HepG2 (cell line): ENCODE data around the gene RMDN2. TPM values are rescaled to one million over a fixed set of nuclear protein-coding genes. Genes with fewer than 3 reads are reported as not detected.

Experiments
- ATAC-seq: fragments of 200-7000 bp; cut with Tn5 transposase; 3 replicates; pipeline ENCODE4 v1.9.1; 2020; ENCODE audit warnings: mild to moderate bottlenecking, moderate library complexity
- BruUV-seq: library from RNA; stranded (reverse); fragments of 400-500 nt; replicated peaks from 2 replicates; lab custom pipeline; 2021; lab: Mats Ljungman, UMichigan
- CTCF ChIA-PET: fragments of 300-600 bp; formaldehyde crosslinking; extraction: SDS; loops from one replicate; lab custom pipeline; 2021; ENCODE audit warnings: low total read pairs, inconsistent platforms, low intra/inter-chr PET ratio; lab: Yijun Ruan, JAX
- POLR2A ChIA-PET: fragments of 350-600 bp; sonication (Branson Sonifier 250); formaldehyde crosslinking; loops from one replicate; lab custom pipeline; 2020; ENCODE audit warnings: antibody characterized with exemption, inconsistent platforms; lab: Yijun Ruan, JAX
- DNase-seq: peaks from one replicate; pipeline ENCODE4 v3.0.0-alpha.2; 2015; ENCODE audit warnings: low spot score
- FAIRE-seq: peaks from 3 replicates; lab custom pipeline; 2011; peaks lifted over from hg19 to GRCh38; lab: Jason Lieb, UNC
- H2AFZ ChIP-seq: one replicate; pipeline ENCODE4 v1.6.1; 2011; ENCODE audit warnings: low read length, inconsistent platforms
- H3K27ac ChIP-seq: fragments of 300-600 bp; 3 replicates; pipeline ENCODE4 v1.8.0; 2011; ENCODE audit warnings: mixed run types, mild to moderate bottlenecking, mixed read lengths, low read length, inconsistent platforms; ENCODE audit not compliant: insufficient read depth; ENCODE audit errors: extremely low read length
- H3K27me3 ChIP-seq, 2 experiments: fragments of 200-600 bp in 1 of 2; 2 replicates in 1 of 2; 3 replicates in 1 of 2; pipeline versions ENCODE4 v1.6.0 to v1.8.0; 2011; ENCODE audit warnings: low read length in 2 of 2, mild to moderate bottlenecking in 2 of 2, moderate library complexity in 2 of 2, inconsistent platforms in 1 of 2; ENCODE audit not compliant: insufficient read depth in 2 of 2, control insufficient read depth in 1 of 2
- H3K36me3 ChIP-seq, 2 experiments: fragments of 200-600 bp in 1 of 2; replicated peaks in 1 of 2; 2 replicates in 1 of 2; 3 replicates in 1 of 2; pipeline versions ENCODE4 v1.5.1 to v1.8.0; 2011; ENCODE audit warnings: low read length in 2 of 2, inconsistent platforms in 1 of 2; ENCODE audit not compliant: insufficient read depth in 2 of 2, control insufficient read depth in 1 of 2
- H3K4me1 ChIP-seq: 2 replicates; pipeline ENCODE4 v1.5.1; 2012; ENCODE audit warnings: low read length, inconsistent platforms; ENCODE audit not compliant: insufficient read depth
- H3K4me2 ChIP-seq: 2 replicates; pipeline ENCODE4 v1.6.0; 2011; ENCODE audit warnings: low read depth, low read length, inconsistent platforms
- H3K4me3 ChIP-seq, 3 experiments: fragments of 200-600 bp in 1 of 3; sonication (generic), shearing (Covaris generic) in 1 of 3; replicated peaks in 1 of 3; 2 replicates each; pipeline ENCODE4 v1.5.1; 2011 to 2016; ENCODE audit warnings: low read length in 3 of 3, inconsistent platforms in 2 of 3, low read depth in 2 of 3, mild to moderate bottlenecking in 2 of 3, control low read depth in 1 of 3, mixed read lengths in 1 of 3; ENCODE audit not compliant: insufficient read depth in 1 of 3
- H3K79me2 ChIP-seq: one replicate; pipeline ENCODE4 v1.6.1; 2011; ENCODE audit warnings: low read length, inconsistent platforms; ENCODE audit not compliant: insufficient read depth
- H3K9ac ChIP-seq: 2 replicates; pipeline ENCODE4 v1.6.0; 2011; ENCODE audit warnings: mild to moderate bottlenecking, low read depth, low read length, inconsistent platforms; ENCODE audit not compliant: insufficient read depth
- H3K9me3 ChIP-seq: 2 replicates; pipeline ENCODE4 v1.5.1; 2012; ENCODE audit warnings: mild to moderate bottlenecking, low read length
- H4K20me1 ChIP-seq: 2 replicates; pipeline ENCODE4 v1.6.0; 2011; ENCODE audit warnings: inconsistent platforms, mild to moderate bottlenecking, low read length, moderate library complexity; ENCODE audit not compliant: insufficient read depth
- DPF2 ChIP-seq: sonication (generic); formaldehyde crosslinking; IDR thresholded peaks from 2 replicates; pipeline ENCODE4 v1.4.0; 2020; ENCODE audit warnings: mild to moderate bottlenecking, low read depth, missing genetic modification reagents, borderline replicate concordance
- HOXA7 ChIP-seq: sonication (generic); formaldehyde crosslinking; IDR thresholded peaks from 2 replicates; pipeline ENCODE4 v1.8.1; 2022; ENCODE audit warnings: mild to moderate bottlenecking, missing genetic modification reagents, moderate library complexity
- IRX3 ChIP-seq: sonication (generic); formaldehyde crosslinking; IDR thresholded peaks from 2 replicates; pipeline ENCODE4 v1.8.1; 2023; ENCODE audit warnings: mild to moderate bottlenecking, low read depth, missing genetic modification reagents, borderline replicate concordance
- PHF21A ChIP-seq: sonication (generic); formaldehyde crosslinking; IDR thresholded peaks from 2 replicates; pipeline ENCODE4 v1.5.0; 2020; ENCODE audit warnings: mild to moderate bottlenecking, missing genetic modification reagents
- POGZ ChIP-seq: sonication (generic); formaldehyde crosslinking; IDR thresholded peaks from 2 replicates; pipeline ENCODE4 v1.4.0; 2020; ENCODE audit warnings: mild to moderate bottlenecking, missing genetic modification reagents
- SP2 ChIP-seq: sonication (generic); formaldehyde crosslinking; IDR thresholded peaks from 2 replicates; pipeline ENCODE4 v1.5.1; 2020; ENCODE audit warnings: mild to moderate bottlenecking, missing genetic modification reagents
- TBX3 ChIP-seq: fragments of 450-650 bp; IDR thresholded peaks from 2 replicates; pipeline ENCODE4 v1.6.1; 2017; ENCODE audit warnings: antibody characterized with exemption, mild to moderate bottlenecking, inconsistent platforms, borderline replicate concordance
- TEAD3 ChIP-seq: optimal IDR thresholded peaks from 2 replicates; pipeline ENCODE3; 2016; ENCODE audit warnings: borderline replicate concordance
- ZNF484 ChIP-seq: sonication (generic); formaldehyde crosslinking; IDR thresholded peaks from 2 replicates; pipeline ENCODE4 v1.5.1; 2020; ENCODE audit warnings: mild to moderate bottlenecking, low read depth, missing genetic modification reagents, borderline replicate concordance
- ZNF501 ChIP-seq: sonication (generic); formaldehyde crosslinking; IDR thresholded peaks from 2 replicates; pipeline ENCODE4 v1.5.1; 2020; ENCODE audit warnings: mild to moderate bottlenecking, moderate library complexity, missing genetic modification reagents
- WGBS: methylation state at CpG from one replicate; pipeline ENCODE4 v1.1.6; 2017; ENCODE audit warnings: low lambda C conversion rate; 5-methylcytosine and 5-hydroxymethylcytosine counted together
- in situ Hi-C: cut with HindIII; loops from 2 replicates; pipeline ENCODE4 v1.10.0; 2017; ENCODE audit warnings: low pct_unique_long_range_greater_than_20kb; ENCODE audit not compliant: extremely low pct_ligation_motif_present
- intact Hi-C: fragments of 100-400 bp; cut with micrococcal nuclease; formaldehyde crosslinking; loops from one replicate; pipeline ENCODE4 v1.10.0; 2022; ENCODE audit not compliant: unreplicated experiment
- polyA plus RNA-seq, 8 experiments: library from polyadenylated mRNA; depleted of rRNA in 3 of 8; stranded (reverse) in 7 of 8; unstranded in 1 of 8; fragments of >200 nt; fragmentation: Illumina TruSeq in 4 of 8; extraction: Trizol in 4 of 8; gene quantifications; 2 replicates each; pipeline versions ENCODE4 v1.2.1 to v1.2.3, GENCODE V29; 2011 to 2016; ENCODE audit warnings: low read depth in 4 of 8, missing spikeins in 1 of 8, mixed read lengths in 1 of 8; ENCODE audit not compliant: insufficient read depth in 1 of 8
- total RNA-seq, 5 experiments: library from RNA; depleted of rRNA; stranded (reverse); fragments of >200 nt; fragmentation: Illumina TruSeq; extraction: Trizol; gene quantifications; 2 replicates each; pipeline ENCODE4 v1.2.3, GENCODE V29; 2016; ENCODE audit warnings: low read depth in 1 of 5
- TF ChIP-seq, protein P1 (sequence below), 2 experiments: sonication (generic) in 1 of 2; formaldehyde crosslinking in 1 of 2; IDR thresholded peaks; 2 replicates each; pipeline versions ENCODE4 v1.4.0 to v1.6.1; 2018 to 2020; ENCODE audit warnings: missing genetic modification reagents in 2 of 2, borderline replicate concordance in 1 of 2, low read depth in 1 of 2, mild to moderate bottlenecking in 1 of 2, missing biosample characterization in 1 of 2
- TF ChIP-seq, protein P2 (sequence below): sonication (generic); formaldehyde crosslinking; IDR thresholded peaks from 2 replicates; pipeline ENCODE4 v1.4.0; 2020; ENCODE audit warnings: missing genetic modification reagents
- TF ChIP-seq, protein P3 (sequence below): sonication (generic); formaldehyde crosslinking; IDR thresholded peaks from 2 replicates; pipeline ENCODE4 v1.8.0; 2022; ENCODE audit warnings: mild to moderate bottlenecking, missing genetic modification reagents, moderate library complexity
- TF ChIP-seq, protein P4 (sequence below): sonication (generic); formaldehyde crosslinking; IDR thresholded peaks from 2 replicates; pipeline ENCODE4 v1.4.0; 2020; ENCODE audit warnings: missing genetic modification reagents, borderline replicate concordance

RMDN2 gene
- total and polyA plus RNA-seq, 2 of the 13 experiments (the other 11 are each of a cell fraction or from before 2014, with no cell fraction given), result 2.3 to 8.9 TPM

DNA sequence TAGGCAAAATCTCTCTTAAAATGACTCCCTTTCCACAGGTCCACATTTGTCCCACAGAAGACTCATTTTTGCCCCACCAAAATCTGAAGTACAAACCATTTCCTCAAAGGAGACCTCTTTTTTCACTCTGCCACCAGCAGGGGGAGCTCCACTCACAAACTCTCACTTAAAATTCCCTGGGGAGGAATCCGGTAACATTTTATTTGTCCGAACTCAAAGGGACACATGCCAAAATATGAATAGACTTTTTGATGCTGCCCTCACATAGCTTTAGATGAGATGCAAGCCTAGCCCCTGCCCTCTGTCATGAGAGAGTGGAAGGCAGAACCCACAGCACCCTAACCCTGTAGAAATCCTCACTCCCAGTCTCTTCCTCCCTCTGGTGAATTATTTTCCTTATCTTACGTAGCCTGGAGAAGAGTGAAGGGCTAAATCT lies 57.1 kb downstream of the RMDN2 start (continued):
- TF ChIP-seq, protein P1, sequence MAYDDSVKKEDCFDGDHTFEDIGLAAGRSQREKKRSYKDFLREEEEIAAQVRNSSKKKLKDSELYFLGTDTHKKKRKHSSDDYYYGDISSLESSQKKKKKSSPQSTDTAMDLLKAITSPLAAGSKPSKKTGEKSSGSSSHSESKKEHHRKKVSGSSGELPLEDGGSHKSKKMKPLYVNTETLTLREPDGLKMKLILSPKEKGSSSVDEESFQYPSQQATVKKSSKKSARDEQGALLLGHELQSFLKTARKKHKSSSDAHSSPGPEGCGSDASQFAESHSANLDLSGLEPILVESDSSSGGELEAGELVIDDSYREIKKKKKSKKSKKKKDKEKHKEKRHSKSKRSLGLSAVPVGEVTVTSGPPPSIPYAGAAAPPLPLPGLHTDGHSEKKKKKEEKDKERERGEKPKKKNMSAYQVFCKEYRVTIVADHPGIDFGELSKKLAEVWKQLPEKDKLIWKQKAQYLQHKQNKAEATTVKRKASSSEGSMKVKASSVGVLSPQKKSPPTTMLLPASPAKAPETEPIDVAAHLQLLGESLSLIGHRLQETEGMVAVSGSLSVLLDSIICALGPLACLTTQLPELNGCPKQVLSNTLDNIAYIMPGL (CRISPR knock-in tag; IDR thresholded peaks at IDR 0.05; ENCODE audit: borderline replicate concordance in 1 of 2, low read depth in 1 of 2), result 0 out of 4 replicates have a peak, but pooled peaks of 1 of the 2 experiments have one; percentile 36
- TF ChIP-seq ZNF501 (CRISPR knock-in tag) (no peak), PHF21A (CRISPR knock-in tag) (no peak), HOXA7 (CRISPR knock-in tag) (no peak), SP2 (CRISPR knock-in tag) (no peak), DPF2 (CRISPR knock-in tag) (no peak)

DNA sequence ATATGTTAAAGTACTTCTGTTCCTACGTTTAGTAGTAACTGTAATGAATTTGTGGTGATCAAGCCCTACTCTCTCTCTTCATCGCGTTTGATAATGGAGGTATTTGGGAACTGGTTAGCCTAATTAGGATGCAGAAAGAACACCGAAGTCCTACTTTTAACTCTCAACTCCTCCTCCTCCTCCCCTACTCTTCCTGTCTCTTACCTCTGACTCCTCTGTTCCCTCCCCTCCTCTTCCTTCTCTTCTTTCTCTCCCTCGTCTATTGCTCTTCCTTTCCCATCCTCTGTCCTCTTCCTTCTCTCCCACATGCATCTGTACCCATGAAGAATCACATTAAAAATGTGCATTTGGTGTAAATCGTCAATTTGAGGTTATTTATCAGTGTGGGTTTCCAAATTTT lies 57.8 kb downstream of the RMDN2 start:
- CTCF ChIA-PET, result interaction anchor here (1.1 to 2.9 kb wide), 4 partner anchors 87 to 292 kb away, joined by 5 to 19 read pairs (median 10); no protein-coding TSS in a partner anchor
- FAIRE-seq, result no peak

More for the DNA sequence above, 57.8 kb downstream of the RMDN2 start:
- BruUV-seq, result no TSS peak
- no peak for ATAC-seq
- no peaks in the 10 kb centered on the region for H3K27me3 ChIP-seq
- TF ChIP-seq, protein P2, sequence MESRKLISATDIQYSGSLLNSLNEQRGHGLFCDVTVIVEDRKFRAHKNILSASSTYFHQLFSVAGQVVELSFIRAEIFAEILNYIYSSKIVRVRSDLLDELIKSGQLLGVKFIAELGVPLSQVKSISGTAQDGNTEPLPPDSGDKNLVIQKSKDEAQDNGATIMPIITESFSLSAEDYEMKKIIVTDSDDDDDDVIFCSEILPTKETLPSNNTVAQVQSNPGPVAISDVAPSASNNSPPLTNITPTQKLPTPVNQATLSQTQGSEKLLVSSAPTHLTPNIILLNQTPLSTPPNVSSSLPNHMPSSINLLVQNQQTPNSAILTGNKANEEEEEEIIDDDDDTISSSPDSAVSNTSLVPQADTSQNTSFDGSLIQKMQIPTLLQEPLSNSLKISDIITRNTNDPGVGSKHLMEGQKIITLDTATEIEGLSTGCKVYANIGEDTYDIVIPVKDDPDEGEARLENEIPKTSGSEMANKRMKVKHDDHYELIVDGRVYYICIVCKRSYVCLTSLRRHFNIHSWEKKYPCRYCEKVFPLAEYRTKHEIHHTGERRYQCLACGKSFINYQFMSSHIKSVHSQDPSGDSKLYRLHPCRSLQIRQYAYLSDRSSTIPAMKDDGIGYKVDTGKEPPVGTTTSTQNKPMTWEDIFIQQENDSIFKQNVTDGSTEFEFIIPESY (CRISPR knock-in tag), result no peak
- TF ChIP-seq POGZ (no peak), IRX3 (CRISPR knock-in tag) (no peak), TEAD3 (CRISPR knock-in tag) (no peak), TBX3 (no peak), ZNF484 (CRISPR knock-in tag) (no peak)
- TF ChIP-seq, protein P3, sequence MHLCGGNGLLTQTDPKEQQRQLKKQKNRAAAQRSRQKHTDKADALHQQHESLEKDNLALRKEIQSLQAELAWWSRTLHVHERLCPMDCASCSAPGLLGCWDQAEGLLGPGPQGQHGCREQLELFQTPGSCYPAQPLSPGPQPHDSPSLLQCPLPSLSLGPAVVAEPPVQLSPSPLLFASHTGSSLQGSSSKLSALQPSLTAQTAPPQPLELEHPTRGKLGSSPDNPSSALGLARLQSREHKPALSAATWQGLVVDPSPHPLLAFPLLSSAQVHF, result no peak
- TF ChIP-seq, protein P4, sequence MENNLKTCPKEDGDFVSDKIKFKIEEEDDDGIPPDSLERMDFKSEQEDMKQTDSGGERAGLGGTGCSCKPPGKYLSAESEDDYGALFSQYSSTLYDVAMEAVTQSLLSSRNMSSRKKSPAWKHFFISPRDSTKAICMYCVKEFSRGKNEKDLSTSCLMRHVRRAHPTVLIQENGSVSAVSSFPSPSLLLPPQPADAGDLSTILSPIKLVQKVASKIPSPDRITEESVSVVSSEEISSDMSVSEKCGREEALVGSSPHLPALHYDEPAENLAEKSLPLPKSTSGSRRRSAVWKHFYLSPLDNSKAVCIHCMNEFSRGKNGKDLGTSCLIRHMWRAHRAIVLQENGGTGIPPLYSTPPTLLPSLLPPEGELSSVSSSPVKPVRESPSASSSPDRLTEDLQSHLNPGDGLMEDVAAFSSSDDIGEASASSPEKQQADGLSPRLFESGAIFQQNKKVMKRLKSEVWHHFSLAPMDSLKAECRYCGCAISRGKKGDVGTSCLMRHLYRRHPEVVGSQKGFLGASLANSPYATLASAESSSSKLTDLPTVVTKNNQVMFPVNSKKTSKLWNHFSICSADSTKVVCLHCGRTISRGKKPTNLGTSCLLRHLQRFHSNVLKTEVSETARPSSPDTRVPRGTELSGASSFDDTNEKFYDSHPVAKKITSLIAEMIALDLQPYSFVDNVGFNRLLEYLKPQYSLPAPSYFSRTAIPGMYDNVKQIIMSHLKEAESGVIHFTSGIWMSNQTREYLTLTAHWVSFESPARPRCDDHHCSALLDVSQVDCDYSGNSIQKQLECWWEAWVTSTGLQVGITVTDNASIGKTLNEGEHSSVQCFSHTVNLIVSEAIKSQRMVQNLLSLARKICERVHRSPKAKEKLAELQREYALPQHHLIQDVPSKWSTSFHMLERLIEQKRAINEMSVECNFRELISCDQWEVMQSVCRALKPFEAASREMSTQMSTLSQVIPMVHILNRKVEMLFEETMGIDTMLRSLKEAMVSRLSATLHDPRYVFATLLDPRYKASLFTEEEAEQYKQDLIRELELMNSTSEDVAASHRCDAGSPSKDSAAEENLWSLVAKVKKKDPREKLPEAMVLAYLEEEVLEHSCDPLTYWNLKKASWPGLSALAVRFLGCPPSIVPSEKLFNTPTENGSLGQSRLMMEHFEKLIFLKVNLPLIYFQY (CRISPR knock-in tag), result no peak
- intact Hi-C loops (loop anchor here (1.0 to 5.0 kb wide), 4 partner anchors 56 to 291 kb away; partner anchors contain the start of gene RMDN2), in situ Hi-C loops (no loop called here)
- H3K4me2 ChIP-seq, result no peak overlapping the region
- 67% methylated on average over 6 of the region's 6 CpGs for WGBS
- H3K27ac ChIP-seq, result no peak overlapping the region
- no peaks in the 10 kb centered on the region for H3K9me3 ChIP-seq
- H4K20me1 ChIP-seq, result no peaks in the 10 kb centered on the region
- POLR2A ChIA-PET, result no interaction called here
- no peak overlapping the region for H3K9ac ChIP-seq
- no peak overlapping the region for H3K4me3 ChIP-seq
- DNase-seq, result no peak
- H3K36me3 ChIP-seq, result no peaks in the 10 kb centered on the region
- no peaks in the 10 kb centered on the region for H3K79me2 ChIP-seq
- H3K4me1 ChIP-seq, result no peaks in the 10 kb centered on the region
- no peak overlapping the region for H2AFZ ChIP-seq
